K562 (cell line): ENCODE measurements around the gene ARL11. TPM values are rescaled to one million over a fixed set of nuclear protein-coding genes. Genes with fewer than 3 reads are reported as not detected.

Experiments used
- ATAC-seq: fragments of 200-7000 bp; cut with Tn5 transposase; 3 replicates; pipeline ENCODE4 v1.9.1; 2020; ENCODE audit warnings: moderate library complexity
- BruUV-seq: library from RNA; stranded (reverse); fragments of 400-500 nt; replicated peaks from 2 replicates; lab custom pipeline; 2021; lab: Mats Ljungman, UMichigan
- CTCF ChIA-PET: fragments of 300-600 bp; formaldehyde crosslinking; extraction: SDS; loops from one replicate; lab custom pipeline; 2021; ENCODE audit warnings: low intra/inter-chr PET ratio; lab: Yijun Ruan, JAX
- POLR2A ChIA-PET: fragments of 300-600, 350-650 bp; sonication (Branson Sonifier 250); formaldehyde crosslinking; extraction: SDS; loops from one replicate; lab custom pipeline; 2021; ENCODE audit warnings: antibody characterized with exemption, inconsistent platforms; lab: Yijun Ruan, JAX
- DNase-seq, 4 experiments: peaks; one replicate each; pipeline versions ENCODE4 v3.0.0 to v3.0.0-alpha.2; 2011 to 2018; ENCODE audit warnings: low spot score in 3 of 4, mixed read lengths in 3 of 4; ENCODE audit errors: extremely low read depth in 1 of 4
- FAIRE-seq: peaks from 2 replicates; lab custom pipeline; 2011; peaks lifted over from hg19 to GRCh38; lab: Jason Lieb, UNC
- H2AFZ ChIP-seq: 2 replicates; pipeline ENCODE4 v1.6.0; 2011; ENCODE audit warnings: low read depth, low read length, control low read depth, inconsistent platforms
- H3K27ac ChIP-seq: fragments of 200-600 bp; 3 replicates; pipeline ENCODE4 v1.8.0; 2011; ENCODE audit warnings: low read depth, mild to moderate bottlenecking, control low read depth, inconsistent platforms, low read length, moderate library complexity, mixed read lengths; ENCODE audit errors: extremely low read depth
- H3K27me3 ChIP-seq, 2 experiments: fragments of 300-600 bp in 1 of 2; 2 replicates in 1 of 2; 3 replicates in 1 of 2; pipeline versions ENCODE4 v1.6.0 to v1.8.0; 2011; ENCODE audit warnings: inconsistent platforms in 2 of 2, low read length in 2 of 2, mild to moderate bottlenecking in 1 of 2, mixed read lengths in 1 of 2, moderate library complexity in 1 of 2; ENCODE audit not compliant: control insufficient read depth in 2 of 2, insufficient read depth in 2 of 2
- H3K36me3 ChIP-seq: fragments of 300-600 bp; 3 replicates; pipeline ENCODE4 v1.8.0; 2011; ENCODE audit warnings: mild to moderate bottlenecking, low read length, inconsistent platforms; ENCODE audit not compliant: control insufficient read depth, insufficient read depth
- H3K4me1 ChIP-seq, 2 experiments: fragments of 200-600 bp in 1 of 2; replicated peaks in 1 of 2; 2 replicates in 1 of 2; 3 replicates in 1 of 2; pipeline versions ENCODE4 v1.5.1 to v1.8.0; 2011; ENCODE audit warnings: inconsistent platforms in 2 of 2, low read length in 2 of 2, mild to moderate bottlenecking in 1 of 2, mixed read lengths in 1 of 2, moderate library complexity in 1 of 2; ENCODE audit not compliant: control insufficient read depth in 2 of 2, insufficient read depth in 2 of 2
- H3K4me2 ChIP-seq: 2 replicates; pipeline ENCODE4 v1.6.1; 2011; ENCODE audit warnings: low read length, control low read depth, inconsistent platforms, mixed read lengths; ENCODE audit not compliant: insufficient read depth
- H3K4me3 ChIP-seq: fragments of 200-600 bp; sonication (generic), shearing (Covaris generic); 2 replicates; pipeline ENCODE4 v1.5.1; 2016; ENCODE audit warnings: control low read depth, inconsistent platforms
- H3K79me2 ChIP-seq: fragments of 200-600 bp; 3 replicates; pipeline ENCODE4 v1.8.0; 2011; ENCODE audit warnings: low read length, inconsistent platforms; ENCODE audit not compliant: control insufficient read depth, insufficient read depth
- H3K9ac ChIP-seq, 2 experiments: 2 replicates each; pipeline versions ENCODE4 v1.6.0 to v1.6.1; 2011; ENCODE audit warnings: low read depth in 2 of 2, low read length in 2 of 2, control low read depth in 1 of 2, inconsistent platforms in 1 of 2, mild to moderate bottlenecking in 1 of 2, mixed read lengths in 1 of 2; ENCODE audit not compliant: insufficient read depth in 1 of 2
- H3K9me1 ChIP-seq: one replicate; pipeline ENCODE4 v1.6.0; 2011; ENCODE audit warnings: inconsistent platforms, mild to moderate bottlenecking, low read length, moderate library complexity; ENCODE audit not compliant: control insufficient read depth, insufficient read depth
- H3K9me3 ChIP-seq: replicated peaks from 2 replicates; pipeline ENCODE4 v1.5.1; 2011; ENCODE audit warnings: low read depth, low read length, inconsistent platforms; ENCODE audit not compliant: control insufficient read depth, insufficient read depth
- H4K20me1 ChIP-seq: replicated peaks from 2 replicates; pipeline ENCODE4 v1.6.1; 2011; ENCODE audit warnings: low read length, inconsistent platforms, mixed read lengths; ENCODE audit not compliant: control insufficient read depth, insufficient read depth
- KDM1A ChIP-seq, 2 experiments: fragments of 450-650 bp; IDR thresholded peaks; 2 replicates each; pipeline ENCODE4 v1.6.1; 2016; ENCODE audit warnings: mild to moderate bottlenecking in 2 of 2
- RERE ChIP-seq: sonication (generic); formaldehyde crosslinking; IDR thresholded peaks from 2 replicates; pipeline ENCODE4 v1.8.0; 2023; ENCODE audit warnings: missing genetic modification reagents, mild to moderate bottlenecking, borderline replicate concordance
- WGBS: fragments of 100-300 bp; shearing (Covaris generic); methylation state at CpG from one replicate; pipeline ENCODE4 v1.1.6; 2016; ENCODE audit warnings: low coverage, mixed read lengths; ENCODE audit not compliant: insufficient coverage; ENCODE audit errors: missing lambda C conversion rate; 5-methylcytosine and 5-hydroxymethylcytosine counted together
- in situ Hi-C: fragments of 300-500 bp; cut with MboI; formaldehyde crosslinking; loops from 4 replicates; pipeline ENCODE4 v1.15.0; 2018; ENCODE audit warnings: inconsistent platforms, mixed read lengths
- intact Hi-C: fragments of 100-400 bp; cut with micrococcal nuclease; formaldehyde crosslinking; loops from 2 replicates; pipeline ENCODE4 v1.14.2; 2022
- polyA plus RNA-seq, 8 experiments: library from polyadenylated mRNA; depleted of rRNA in 4 of 8; stranded (reverse) in 5 of 8; unstranded in 3 of 8; fragments of >200 nt; fragmentation: Nextera tagmentation in 2 of 8; fragmentation: Illumina TruSeq in 1 of 8; extraction: Ambion mirVana in 2 of 8; extraction: Trizol in 1 of 8; gene quantifications; 2 replicates each; pipeline versions ENCODE4 v1.2.1 to v1.2.3, GENCODE V29; 2011 to 2014; ENCODE audit warnings: inconsistent platforms in 1 of 8, missing spikeins in 1 of 8
- total RNA-seq, 7 experiments: library from RNA; depleted of rRNA in 6 of 7; stranded (reverse); fragments of >200 nt in 6 of 7; fragmentation: Illumina TruSeq in 2 of 7; extraction: Trizol in 2 of 7; gene quantifications; 2 replicates each; pipeline versions ENCODE4 v1.2.1 to v1.2.3, GENCODE V29; 2011 to 2021; ENCODE audit warnings: low replicate concordance in 1 of 7

The ARL11 gene
- total and polyA plus RNA-seq, 9 of the 15 experiments (the other 6 are each of a cell fraction or from before 2014, with no cell fraction given): 0.18 to 0.87 (median 0.45) TPM

GRCh38 chr13:49681842-49682435, 53.6 kb downstream of the ARL11 start:
- in situ Hi-C loops (no loop called here), intact Hi-C loops (no loop called here)
- Histone ChIP-seq H3K4me2 (no peak overlapping the region), H3K9me1 (no peaks in the 10 kb centered on the region), H2AFZ (no peak overlapping the region), H4K20me1 (no peaks in the 10 kb centered on the region), H3K9me3 (no peaks in the 10 kb centered on the region), H3K4me1 (no peaks in the 10 kb centered on the region), H3K4me3 (no peak overlapping the region), H3K27me3 (no peaks in the 10 kb centered on the region), H3K9ac (no peak overlapping the region), H3K79me2 (peaks cover 23% of the 10 kb centered on the region), H3K36me3 (peaks cover 18% of the 10 kb centered on the region; the same call in 1 of the 3 replicates), H3K27ac (no peak overlapping the region)
- FAIRE-seq: no peak
- DNase-seq: no peak
- TF ChIP-seq KDM1A (IDR thresholded peaks at IDR 0.05) (peak; percentile 10 to 57; a peak in 1 of 4 replicates), RERE (no peak)
- no TSS peak for BruUV-seq
- ATAC-seq: no peak
- ChIA-PET CTCF (no interaction called here), POLR2A (interaction anchor here (1.0 kb wide), 1 partner anchor 9 kb away, joined by 5 read pairs; the partner anchor contains the start of gene EBPL)
- WGBS: 64% methylated on average over 4 of the region's 4 CpGs

Other genes with a start within 250 kb of the ARL11 start
- 1.1 and 1.3 TPM in 2 replicates for gene CAB39L, start 184.4 kb upstream of the ARL11 start, total RNA-seq (2014; rRNA removed)
- 2.5 and 2.6 TPM in 2 replicates for gene CAB39L, start 184.4 kb upstream of the ARL11 start, total RNA-seq (2014; rRNA removed; fragmentation: Illumina TruSeq; extraction: Trizol)
- 2.6 and 2.8 TPM in 2 replicates for gene CAB39L, start 184.4 kb upstream of the ARL11 start, total RNA-seq (2015; rRNA removed; fragmentation: Illumina TruSeq; extraction: Trizol)
- gene CAB39L, start 184.4 kb upstream of the ARL11 start, total RNA-seq (2021): 1.4 and 1.5 TPM in 2 replicates
- 0.74 and 4.2 TPM in 2 replicates for gene CAB39L, start 184.4 kb upstream of the ARL11 start, polyA plus RNA-seq (2011; rRNA removed)
- 2.1 and 2.9 TPM in 2 replicates for gene CAB39L, start 184.4 kb upstream of the ARL11 start, polyA plus RNA-seq (2014; fragmentation: Illumina TruSeq; extraction: Trizol)
- 1 to 10 TPM; 2.9 to 3.0 TPM for gene CAB39L, start 184.4 kb upstream of the ARL11 start, polyA plus RNA-seq (2014; fragmentation: Nextera tagmentation; extraction: Ambion mirVana)
- 1.7 and 2.2 TPM in 2 replicates for gene CAB39L, start 184.4 kb upstream of the ARL11 start, polyA plus RNA-seq (2014; rRNA removed)
- gene SETDB2, start 184.2 kb upstream of the ARL11 start, total RNA-seq (2014; rRNA removed): 4.0 TPM in 2 replicates
- gene SETDB2, start 184.2 kb upstream of the ARL11 start, total RNA-seq (2014; rRNA removed; fragmentation: Illumina TruSeq; extraction: Trizol): 8.9 and 9.3 TPM in 2 replicates
- gene SETDB2, start 184.2 kb upstream of the ARL11 start, total RNA-seq (2015; rRNA removed; fragmentation: Illumina TruSeq; extraction: Trizol): 7.5 and 8.6 TPM in 2 replicates
- gene SETDB2, start 184.2 kb upstream of the ARL11 start, total RNA-seq (2021): 6.1 and 6.8 TPM in 2 replicates
- 6.7 and 9.0 TPM in 2 replicates for gene SETDB2, start 184.2 kb upstream of the ARL11 start, polyA plus RNA-seq (2011; rRNA removed)
- gene SETDB2, start 184.2 kb upstream of the ARL11 start, polyA plus RNA-seq (2014; fragmentation: Illumina TruSeq; extraction: Trizol): 6.6 and 8.0 TPM in 2 replicates
- gene SETDB2, start 184.2 kb upstream of the ARL11 start, polyA plus RNA-seq (2014; fragmentation: Nextera tagmentation; extraction: Ambion mirVana): 1 to 10 TPM; 1.0 to 1.6 TPM
- 5.1 and 5.5 TPM in 2 replicates for gene SETDB2, start 184.2 kb upstream of the ARL11 start, polyA plus RNA-seq (2014; rRNA removed)
- gene PHF11, start 132.6 kb upstream of the ARL11 start, total RNA-seq (2014; rRNA removed): 4.0 and 4.3 TPM in 2 replicates
- 5.3 and 6.3 TPM in 2 replicates for gene PHF11, start 132.6 kb upstream of the ARL11 start, total RNA-seq (2014; rRNA removed; fragmentation: Illumina TruSeq; extraction: Trizol)
- 5.5 and 5.9 TPM in 2 replicates for gene PHF11, start 132.6 kb upstream of the ARL11 start, total RNA-seq (2015; rRNA removed; fragmentation: Illumina TruSeq; extraction: Trizol)
- gene PHF11, start 132.6 kb upstream of the ARL11 start, total RNA-seq (2021): 6.0 and 7.3 TPM in 2 replicates
- 4.1 and 4.8 TPM in 2 replicates for gene PHF11, start 132.6 kb upstream of the ARL11 start, polyA plus RNA-seq (2011; rRNA removed)
- 6.5 and 7.0 TPM in 2 replicates for gene PHF11, start 132.6 kb upstream of the ARL11 start, polyA plus RNA-seq (2014; fragmentation: Illumina TruSeq; extraction: Trizol)
- gene PHF11, start 132.6 kb upstream of the ARL11 start, polyA plus RNA-seq (2014; fragmentation: Nextera tagmentation; extraction: Ambion mirVana): 1 to 10 TPM; 1.9 to 2.2 TPM
- gene PHF11, start 132.6 kb upstream of the ARL11 start, polyA plus RNA-seq (2014; rRNA removed): 3.7 and 7.0 TPM in 2 replicates
- 4.1 and 4.5 TPM in 2 replicates for gene RCBTB1, start 42.9 kb upstream of the ARL11 start, total RNA-seq (2014; rRNA removed)
- 11.3 and 13.1 TPM in 2 replicates for gene RCBTB1, start 42.9 kb upstream of the ARL11 start, total RNA-seq (2014; rRNA removed; fragmentation: Illumina TruSeq; extraction: Trizol)
- 6.7 and 7.4 TPM in 2 replicates for gene RCBTB1, start 42.9 kb upstream of the ARL11 start, total RNA-seq (2015; rRNA removed; fragmentation: Illumina TruSeq; extraction: Trizol)
- 8.4 and 9.0 TPM in 2 replicates for gene RCBTB1, start 42.9 kb upstream of the ARL11 start, total RNA-seq (2021)
- gene RCBTB1, start 42.9 kb upstream of the ARL11 start, polyA plus RNA-seq (2011; rRNA removed): 7.0 and 10.6 TPM in 2 replicates
- gene RCBTB1, start 42.9 kb upstream of the ARL11 start, polyA plus RNA-seq (2014; fragmentation: Illumina TruSeq; extraction: Trizol): 8.0 and 9.0 TPM in 2 replicates
- 1 to 10 TPM; 4.0 to 5.9 TPM for gene RCBTB1, start 42.9 kb upstream of the ARL11 start, polyA plus RNA-seq (2014; fragmentation: Nextera tagmentation; extraction: Ambion mirVana)
- 9.0 TPM in 2 replicates for gene RCBTB1, start 42.9 kb upstream of the ARL11 start, polyA plus RNA-seq (2014; rRNA removed)
- gene EBPL, start 63.0 kb downstream of the ARL11 start, total RNA-seq (2014; rRNA removed): 55.2 and 60.9 TPM in 2 replicates
- gene EBPL, start 63.0 kb downstream of the ARL11 start, total RNA-seq (2014; rRNA removed; fragmentation: Illumina TruSeq; extraction: Trizol): 44.0 and 44.6 TPM in 2 replicates
- 33.2 and 34.9 TPM in 2 replicates for gene EBPL, start 63.0 kb downstream of the ARL11 start, total RNA-seq (2015; rRNA removed; fragmentation: Illumina TruSeq; extraction: Trizol)
- 40.8 and 49.0 TPM in 2 replicates for gene EBPL, start 63.0 kb downstream of the ARL11 start, total RNA-seq (2021)
- gene EBPL, start 63.0 kb downstream of the ARL11 start, polyA plus RNA-seq (2011; rRNA removed): 58.2 and 68.3 TPM in 2 replicates
- 33.4 and 43.0 TPM in 2 replicates for gene EBPL, start 63.0 kb downstream of the ARL11 start, polyA plus RNA-seq (2014; fragmentation: Illumina TruSeq; extraction: Trizol)
- 1 to 10 TPM; 5.2 to 8.5 TPM for gene EBPL, start 63.0 kb downstream of the ARL11 start, polyA plus RNA-seq (2014; fragmentation: Nextera tagmentation; extraction: Ambion mirVana)
- gene EBPL, start 63.0 kb downstream of the ARL11 start, polyA plus RNA-seq (2014; rRNA removed): 64.7 and 71.4 TPM in 2 replicates
- gene KPNA3, start 164.2 kb downstream of the ARL11 start, total RNA-seq (2014; rRNA removed): 8.5 and 8.9 TPM in 2 replicates
- gene KPNA3, start 164.2 kb downstream of the ARL11 start, total RNA-seq (2014; rRNA removed; fragmentation: Illumina TruSeq; extraction: Trizol): 17.8 and 19.9 TPM in 2 replicates
- gene KPNA3, start 164.2 kb downstream of the ARL11 start, total RNA-seq (2015; rRNA removed; fragmentation: Illumina TruSeq; extraction: Trizol): 15.7 and 15.8 TPM in 2 replicates
- 19.9 and 21.3 TPM in 2 replicates for gene KPNA3, start 164.2 kb downstream of the ARL11 start, total RNA-seq (2021)
- 10.0 and 17.9 TPM in 2 replicates for gene KPNA3, start 164.2 kb downstream of the ARL11 start, polyA plus RNA-seq (2011; rRNA removed)
- 19.7 and 23.4 TPM in 2 replicates for gene KPNA3, start 164.2 kb downstream of the ARL11 start, polyA plus RNA-seq (2014; fragmentation: Illumina TruSeq; extraction: Trizol)
- gene KPNA3, start 164.2 kb downstream of the ARL11 start, polyA plus RNA-seq (2014; fragmentation: Nextera tagmentation; extraction: Ambion mirVana): 10 to 100 TPM in 1 of 2 experiments, 1 to 10 TPM in 1; 10.0 to 11.0 TPM
- 10.7 and 10.8 TPM in 2 replicates for gene KPNA3, start 164.2 kb downstream of the ARL11 start, polyA plus RNA-seq (2014; rRNA removed)